MG63 (cell line): ENCODE data around the gene GABARAPL2. TPM values are rescaled to one million over a fixed set of nuclear protein-coding genes. Genes with fewer than 3 reads are reported as not detected.
"Not testable (repeated sequence)": the region's sequence is repeated elsewhere in the genome, so short reads cannot be mapped to it uniquely, and the experiment has no call there.

Experiments
- DNase-seq: peaks from one replicate; pipeline ENCODE4 v3.0.0-alpha.2; 2020
- H3K27me3 ChIP-seq: fragments of 250-450 bp; sonication (Bioruptor Pico); 2 replicates; pipeline ENCODE4 v1.5.1; 2020; ENCODE audit warnings: mild to moderate bottlenecking, moderate library complexity
- H3K36me3 ChIP-seq: fragments of 250-450 bp; sonication (Bioruptor Pico); 2 replicates; pipeline ENCODE4 v1.5.1; 2020; ENCODE audit warnings: mild to moderate bottlenecking, moderate library complexity
- H3K4me3 ChIP-seq: fragments of 250-450 bp; sonication (Bioruptor Pico); 2 replicates; pipeline ENCODE4 v1.5.1; 2020; ENCODE audit warnings: mild to moderate bottlenecking, moderate library complexity
- H3K9me3 ChIP-seq: fragments of 250-450 bp; sonication (Bioruptor Pico); 2 replicates; pipeline ENCODE4 v1.5.1; 2020; ENCODE audit warnings: mild to moderate bottlenecking, moderate library complexity
- total RNA-seq: library from RNA; depleted of rRNA; stranded (reverse); fragments of >200 nt; shearing (Covaris generic); gene quantifications from 2 replicates; pipeline ENCODE4 v1.2.3, GENCODE V29; 2014; ENCODE audit warnings: low replicate concordance

GABARAPL2 gene
- total RNA-seq, 1 experiment from 2014 or later: 17.3 TPM

DNA sequence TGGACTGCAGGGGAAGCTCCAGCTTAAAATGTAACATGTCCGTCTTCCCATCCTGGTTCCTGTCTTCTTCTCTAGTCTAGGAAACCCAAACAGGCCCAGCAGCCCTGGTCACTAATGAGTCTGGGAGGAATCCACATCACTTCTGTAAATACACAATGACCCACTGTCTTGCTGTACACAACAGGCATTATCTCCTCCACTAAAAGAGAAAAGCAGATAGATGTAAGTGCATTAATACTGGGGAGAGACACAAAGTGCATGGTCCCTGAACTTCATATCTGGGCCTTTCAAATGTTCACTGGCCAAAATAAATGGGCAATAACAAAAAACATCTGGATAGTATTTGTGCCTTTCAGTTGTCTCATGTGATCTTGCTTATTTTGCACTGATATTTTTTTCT lies 20.3 kb upstream of the GABARAPL2 start:
- not testable (repeated sequence) for H3K27me3 ChIP-seq, H3K4me3 ChIP-seq, H3K36me3 ChIP-seq, DNase-seq, H3K9me3 ChIP-seq

DNA sequence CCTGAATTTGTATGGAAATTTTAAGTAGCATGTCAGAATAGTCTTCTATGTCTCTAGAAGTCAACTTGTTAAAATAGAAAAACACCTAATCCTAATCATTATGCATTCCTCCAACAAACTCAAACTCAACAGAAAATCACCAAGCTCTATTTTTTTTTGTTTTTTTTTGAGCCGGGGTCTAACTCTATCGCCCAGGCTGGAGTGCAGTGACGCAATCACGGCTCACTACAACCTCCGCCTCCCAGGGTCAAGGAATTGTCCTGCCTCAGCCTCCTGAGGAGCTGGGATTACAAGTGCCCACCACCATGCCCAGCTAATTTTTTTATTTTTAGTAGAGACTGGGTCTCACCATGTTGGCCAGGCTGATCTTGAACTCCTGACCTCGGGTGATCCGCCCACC lies 19.9 kb upstream of the GABARAPL2 start:
- no peaks in the 10 kb centered on the region for H3K36me3 ChIP-seq
- no peak for DNase-seq
- no peaks in the 10 kb centered on the region for H3K27me3 ChIP-seq
- no peak overlapping the region for H3K4me3 ChIP-seq
- H3K9me3 ChIP-seq: no peaks in the 10 kb centered on the region

DNA sequence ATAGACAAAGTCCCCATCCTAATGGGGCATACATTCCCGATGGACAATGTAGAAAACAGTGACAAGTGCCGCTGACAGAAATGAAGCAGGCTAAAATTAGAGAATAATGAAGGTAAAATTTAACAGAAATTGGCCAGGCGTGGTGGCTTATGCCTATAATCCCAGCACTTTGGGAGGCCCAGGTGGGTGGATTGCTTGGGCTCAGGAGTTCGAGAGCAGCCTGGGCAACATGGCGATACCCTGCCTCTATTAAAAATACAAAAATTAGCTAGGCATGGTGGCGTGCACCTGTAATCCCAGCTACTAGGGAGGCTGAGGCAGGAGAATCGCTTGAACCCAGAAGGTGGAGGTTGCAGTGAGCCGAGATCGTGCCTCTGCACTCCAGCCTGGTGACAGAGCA lies 17.7 kb upstream of the GABARAPL2 start:
- H3K4me3 ChIP-seq, H3K36me3 ChIP-seq, DNase-seq, H3K9me3 ChIP-seq, H3K27me3 ChIP-seq: not testable (repeated sequence)

DNA sequence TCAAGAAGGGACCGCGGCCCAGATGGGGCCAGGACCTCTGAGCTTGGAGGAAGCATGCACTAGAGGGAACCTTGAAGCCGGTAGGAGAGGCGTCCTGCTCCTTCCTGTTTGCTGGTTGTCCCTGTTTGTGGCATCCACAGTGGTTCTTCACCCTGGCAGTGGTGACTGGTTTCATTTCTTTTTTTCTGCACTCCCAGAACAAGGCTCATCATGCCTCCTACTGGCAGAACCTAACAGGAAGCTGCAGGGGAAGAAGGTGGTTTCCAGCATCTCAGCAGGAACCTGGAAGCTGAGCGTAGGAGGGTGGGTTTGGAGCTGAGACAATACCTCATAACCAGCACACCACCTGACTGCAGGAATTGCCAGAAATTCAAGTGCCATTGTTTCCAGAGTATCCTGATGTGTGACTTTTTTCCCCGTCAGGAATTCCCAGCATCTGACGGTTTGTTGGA lies 15.9 kb upstream of the GABARAPL2 start:
- Histone ChIP-seq H3K4me3 (no peak overlapping the region), H3K9me3 (no peaks in the 10 kb centered on the region), H3K36me3 (no peaks in the 10 kb centered on the region), H3K27me3 (no peaks in the 10 kb centered on the region)
- DNase-seq: peak; percentile 24

DNA sequence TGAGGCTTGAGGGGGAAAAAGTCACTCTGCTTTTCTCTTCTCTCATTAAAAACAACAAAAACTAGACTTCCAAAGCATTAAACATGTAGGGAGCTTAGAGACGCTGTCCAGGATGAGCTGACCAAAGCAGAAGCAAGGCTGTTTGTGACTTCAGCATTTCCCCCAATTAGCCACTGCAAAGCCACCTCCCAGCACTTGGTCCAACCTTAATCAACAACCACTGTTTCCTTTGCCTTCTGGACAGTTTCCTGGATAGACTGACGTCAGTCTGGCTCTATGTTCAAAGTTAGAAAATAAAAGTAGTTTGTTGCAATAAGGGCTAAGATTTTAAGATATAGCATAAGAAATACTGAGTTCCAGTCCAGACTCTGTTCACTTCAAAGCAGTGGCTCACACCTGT lies 13.2 kb upstream of the GABARAPL2 start:
- Histone ChIP-seq H3K27me3 (no peaks in the 10 kb centered on the region), H3K36me3 (no peaks in the 10 kb centered on the region), H3K4me3 (no peak overlapping the region), H3K9me3 (no peaks in the 10 kb centered on the region)
- DNase-seq: no peak

DNA sequence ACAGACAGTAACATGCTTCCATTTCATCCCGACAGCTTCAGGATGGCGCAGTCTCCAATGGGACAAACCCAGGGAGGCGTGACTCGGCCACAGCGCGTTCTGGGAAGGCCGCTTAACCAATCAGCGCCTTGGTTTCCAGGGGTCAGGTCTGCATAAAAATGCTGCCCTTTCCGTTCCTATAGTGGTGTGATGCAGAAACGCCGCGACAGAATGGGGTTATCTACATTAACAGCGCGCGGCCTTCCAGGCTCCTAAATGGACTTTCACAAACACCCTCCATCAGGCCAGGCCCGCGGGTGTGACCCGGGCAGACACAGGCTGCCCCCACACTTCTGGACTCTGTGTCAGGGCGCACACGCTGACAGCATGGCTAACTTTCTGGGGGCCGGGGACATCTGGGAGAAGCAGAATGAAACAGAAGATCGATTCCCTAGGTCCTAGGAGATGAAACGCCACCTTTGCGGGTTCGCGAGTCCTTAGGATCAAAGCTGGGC lies 10.9 kb upstream of the GABARAPL2 start:
- Histone ChIP-seq H3K27me3 (no peaks in the 10 kb centered on the region), H3K4me3 (peak overlapping the region; percentile 60), H3K9me3 (no peaks in the 10 kb centered on the region), H3K36me3 (no peaks in the 10 kb centered on the region)
- peak; percentile 87 for DNase-seq

DNA sequence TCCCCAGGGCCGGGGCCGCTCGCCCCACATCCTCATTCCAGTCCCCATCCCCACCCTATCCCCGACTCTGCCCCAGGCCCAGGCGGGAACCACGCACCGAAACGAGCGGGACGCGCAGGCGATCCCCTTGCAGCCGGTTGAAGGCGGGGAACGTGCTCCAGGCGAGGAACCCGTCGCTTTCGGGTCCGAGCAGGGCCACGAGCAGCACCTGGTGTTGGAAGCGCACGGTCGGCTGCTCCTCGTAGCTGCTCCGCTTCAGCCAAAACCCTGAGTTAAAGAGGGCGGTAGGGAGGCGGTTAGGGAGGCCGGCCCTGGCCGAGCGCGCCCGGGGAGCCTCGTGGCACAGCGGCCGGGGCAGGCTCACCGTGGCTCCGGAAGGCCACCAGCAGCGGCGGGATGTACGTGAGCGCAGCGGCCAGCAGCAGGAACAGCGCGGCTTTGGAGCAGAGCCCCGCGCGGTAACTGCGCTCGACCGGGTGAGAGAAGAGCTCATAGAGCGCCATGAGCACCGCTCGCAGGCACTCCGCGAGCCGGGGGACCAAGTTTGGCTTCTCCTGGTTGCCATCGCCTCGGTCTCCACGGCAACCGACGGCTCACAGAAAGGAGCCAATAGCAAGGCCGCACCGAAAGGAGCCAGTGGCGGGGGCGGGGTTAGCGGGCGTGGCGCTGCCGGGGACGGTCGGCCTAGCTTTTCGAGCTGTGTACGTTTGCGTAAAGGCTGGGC lies 10.3 kb upstream of the GABARAPL2 start, which contains the start of gene TMEM231:
Gene TMEM231, minus strand, starts transcription at position 546 of the 724 bp plus-strand sequence. Its CDS starts 43 bp downstream, at position 503.
- Histone ChIP-seq H3K4me3 (peak within 1 kb of the TSS; percentile 60), H3K27me3 (no peaks in the 10 kb centered on the region), H3K36me3 (no peaks in the 10 kb centered on the region), H3K9me3 (no peaks in the 10 kb centered on the region)
- DNase-seq: peak; percentile 93

DNA sequence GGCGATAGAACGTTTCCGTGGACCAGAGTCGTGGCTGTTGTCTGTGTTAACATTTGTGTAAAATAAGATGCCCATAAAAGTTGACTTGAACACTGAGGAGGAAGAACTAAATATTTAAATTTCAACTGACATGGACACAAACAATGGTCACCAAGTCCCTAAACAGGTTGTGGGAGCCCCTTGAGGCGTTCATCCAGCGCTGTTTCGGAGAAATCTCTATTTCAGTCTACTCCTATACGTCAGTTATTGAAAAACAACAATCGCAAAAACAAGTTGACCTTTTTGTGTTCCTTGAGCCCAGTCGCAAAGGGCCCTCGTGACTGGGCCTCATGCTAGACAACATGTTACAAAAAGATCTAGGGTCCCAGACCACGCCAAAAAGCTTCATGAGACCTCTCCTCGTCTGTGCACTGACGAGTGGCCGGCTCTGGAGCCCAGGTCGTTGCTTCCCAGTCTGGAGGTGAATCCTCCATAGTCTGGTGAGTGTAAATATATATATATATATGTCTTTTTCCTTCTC lies 9.7 kb upstream of the GABARAPL2 start:
- H3K27me3 ChIP-seq: no peaks in the 10 kb centered on the region; the same call in 1 of the 2 replicates
- peak overlapping the region; percentile 60 for H3K4me3 ChIP-seq
- DNase-seq: no peak
- H3K9me3 ChIP-seq: no peaks in the 10 kb centered on the region
- no peaks in the 10 kb centered on the region for H3K36me3 ChIP-seq

DNA sequence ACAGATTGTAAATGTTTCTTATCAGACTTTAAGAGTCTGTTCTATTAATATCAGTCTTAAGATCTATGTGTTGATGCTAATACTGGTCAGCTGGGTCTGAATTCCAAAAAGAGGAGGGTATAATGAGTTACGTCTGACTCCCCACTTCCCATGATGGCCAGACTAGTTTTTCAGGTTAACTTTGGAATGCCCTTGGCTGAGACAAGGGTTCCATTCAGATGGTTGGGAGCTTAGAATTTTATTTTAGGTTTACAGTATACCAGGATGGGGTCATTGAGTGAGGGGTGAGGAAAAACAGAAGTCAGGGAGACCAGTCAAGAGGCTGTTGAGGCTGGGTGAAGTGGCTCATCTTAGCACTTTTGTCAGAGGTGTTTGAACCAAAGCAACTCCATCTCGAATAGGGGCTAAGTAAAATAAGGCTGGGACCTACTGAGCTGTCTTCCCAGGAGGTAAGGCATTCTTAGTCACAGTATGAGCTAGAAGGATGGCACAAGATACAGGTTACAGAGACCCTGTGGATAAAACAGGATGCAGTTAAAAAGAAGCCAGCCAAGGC lies 7.3 kb upstream of the GABARAPL2 start:
- Histone ChIP-seq H3K4me3 (no peak overlapping the region), H3K36me3 (no peaks in the 10 kb centered on the region), H3K27me3 (no peaks in the 10 kb centered on the region; the same call in 1 of the 2 replicates), H3K9me3 (no peaks in the 10 kb centered on the region)
- DNase-seq: no peak

DNA sequence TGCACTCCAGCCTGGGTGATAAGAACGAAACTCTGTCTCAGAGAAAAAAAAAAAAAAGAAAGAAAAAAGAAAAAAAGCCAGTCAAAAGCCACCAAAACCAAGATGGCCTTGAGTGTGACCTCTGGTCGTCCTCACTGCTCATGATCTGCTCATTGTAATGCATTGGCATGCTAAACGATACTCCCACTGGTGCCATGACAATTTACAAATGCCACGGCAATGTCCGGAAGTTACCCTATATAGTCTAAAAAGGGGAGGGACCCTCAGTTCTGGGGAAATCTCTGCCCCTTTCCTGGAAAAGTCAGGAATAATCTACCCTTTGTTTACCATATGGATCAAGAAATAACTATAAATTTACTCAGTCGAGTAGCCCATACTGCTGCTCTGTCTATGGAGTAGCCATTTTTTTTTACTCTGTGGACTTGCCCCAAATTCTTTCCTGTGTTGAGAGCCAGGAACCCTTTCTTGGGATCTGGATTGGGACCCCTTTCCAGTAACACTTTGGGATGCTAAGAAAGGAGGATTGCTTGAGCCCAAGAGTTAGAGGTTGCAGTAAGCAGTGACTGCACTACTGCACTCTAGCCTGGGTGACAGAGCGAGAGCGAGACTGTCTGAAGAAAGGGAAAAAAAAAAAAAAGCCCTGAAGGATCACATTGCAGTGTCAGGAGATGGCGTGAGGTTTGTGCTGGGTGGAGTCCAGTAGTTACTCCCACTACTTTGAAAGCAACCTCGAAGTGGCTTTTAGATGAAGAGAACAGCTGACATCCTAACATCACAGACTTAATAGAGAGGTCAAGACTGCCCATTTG lies 6.4 kb upstream of the GABARAPL2 start:
- Histone ChIP-seq H3K27me3 (no peaks in the 10 kb centered on the region; the same call in 1 of the 2 replicates), H3K9me3 (no peaks in the 10 kb centered on the region), H3K4me3 (no peak overlapping the region), H3K36me3 (no peaks in the 10 kb centered on the region)
- no peak for DNase-seq

DNA sequence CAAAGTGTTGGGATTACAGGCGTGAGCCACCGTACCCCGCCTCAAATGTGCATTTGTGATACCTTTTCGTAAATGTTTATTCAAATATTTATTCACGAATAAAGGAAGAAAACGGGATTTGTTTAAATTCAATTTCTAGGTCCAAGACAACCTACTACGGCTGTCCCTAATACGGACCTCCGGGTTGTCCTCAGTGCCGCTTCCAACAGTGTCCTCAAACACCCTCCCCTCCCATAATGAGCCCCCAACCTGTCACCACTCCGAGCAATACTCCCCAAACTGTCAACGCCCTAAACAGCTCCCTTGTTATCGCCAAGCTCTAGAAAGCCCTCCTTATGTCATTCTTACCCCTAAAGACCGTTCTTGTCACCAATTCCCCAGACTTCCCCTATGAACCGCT lies 539 bp upstream of the GABARAPL2 start:
- Histone ChIP-seq H3K27me3 (no peaks in the 10 kb centered on the region; the same call in 1 of the 2 replicates), H3K4me3 (peak overlapping the region; percentile 72), H3K36me3 (peaks cover 10% of the 10 kb centered on the region), H3K9me3 (no peaks in the 10 kb centered on the region)
- DNase-seq: no peak

DNA sequence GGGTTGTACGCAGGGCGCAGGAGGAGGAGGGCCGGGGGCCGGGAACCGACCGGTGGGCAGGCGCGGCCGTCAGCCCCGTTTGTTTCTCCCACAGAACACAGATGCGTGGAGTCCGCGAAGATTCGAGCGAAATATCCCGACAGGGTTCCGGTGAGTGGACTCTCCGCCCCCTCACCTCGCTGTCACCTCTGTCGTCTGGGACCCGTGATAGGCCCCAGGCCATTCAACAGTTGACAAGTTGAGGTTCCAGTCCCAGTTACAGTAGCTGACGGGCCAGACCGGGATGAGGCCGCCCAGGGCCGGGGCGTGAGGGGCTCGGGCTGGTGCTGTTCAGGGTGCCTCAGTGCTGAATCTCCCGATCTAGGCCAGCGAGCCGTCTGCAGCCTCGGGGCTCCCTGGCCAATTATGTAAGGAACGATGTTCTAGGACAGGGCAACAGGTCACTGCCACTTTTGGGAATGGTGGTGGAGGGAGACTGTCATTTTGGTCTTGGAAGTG lies 628 bp downstream of the GABARAPL2 start:
- DNase-seq: no peak
- Histone ChIP-seq H3K4me3 (peak overlapping the region; percentile 72), H3K9me3 (no peaks in the 10 kb centered on the region)

DNA sequence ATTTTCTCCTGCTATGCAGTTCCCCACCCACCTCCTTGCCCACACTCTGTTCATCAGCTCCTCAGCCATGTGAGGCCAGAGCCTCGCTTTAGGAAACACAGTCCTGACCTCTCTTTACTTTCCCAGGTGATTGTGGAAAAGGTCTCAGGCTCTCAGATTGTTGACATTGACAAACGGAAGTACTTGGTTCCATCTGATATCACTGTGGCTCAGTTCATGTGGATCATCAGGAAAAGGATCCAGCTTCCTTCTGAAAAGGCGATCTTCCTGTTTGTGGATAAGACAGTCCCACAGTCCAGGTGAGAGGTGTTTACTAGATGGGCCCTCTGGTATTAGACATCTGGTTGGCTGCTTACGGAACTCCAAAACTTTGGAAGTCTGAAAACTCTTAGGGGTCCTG lies 1.7 kb downstream of the GABARAPL2 start:
- Histone ChIP-seq H3K36me3 (peaks cover 13% of the 10 kb centered on the region), H3K9me3 (no peaks in the 10 kb centered on the region), H3K4me3 (no peak overlapping the region), H3K27me3 (no peaks in the 10 kb centered on the region)
- DNase-seq: no peak

More for the DNA sequence above, 628 bp downstream of the GABARAPL2 start:
- H3K27me3 ChIP-seq: no peaks in the 10 kb centered on the region
- H3K36me3 ChIP-seq: peaks cover 10% of the 10 kb centered on the region

DNA sequence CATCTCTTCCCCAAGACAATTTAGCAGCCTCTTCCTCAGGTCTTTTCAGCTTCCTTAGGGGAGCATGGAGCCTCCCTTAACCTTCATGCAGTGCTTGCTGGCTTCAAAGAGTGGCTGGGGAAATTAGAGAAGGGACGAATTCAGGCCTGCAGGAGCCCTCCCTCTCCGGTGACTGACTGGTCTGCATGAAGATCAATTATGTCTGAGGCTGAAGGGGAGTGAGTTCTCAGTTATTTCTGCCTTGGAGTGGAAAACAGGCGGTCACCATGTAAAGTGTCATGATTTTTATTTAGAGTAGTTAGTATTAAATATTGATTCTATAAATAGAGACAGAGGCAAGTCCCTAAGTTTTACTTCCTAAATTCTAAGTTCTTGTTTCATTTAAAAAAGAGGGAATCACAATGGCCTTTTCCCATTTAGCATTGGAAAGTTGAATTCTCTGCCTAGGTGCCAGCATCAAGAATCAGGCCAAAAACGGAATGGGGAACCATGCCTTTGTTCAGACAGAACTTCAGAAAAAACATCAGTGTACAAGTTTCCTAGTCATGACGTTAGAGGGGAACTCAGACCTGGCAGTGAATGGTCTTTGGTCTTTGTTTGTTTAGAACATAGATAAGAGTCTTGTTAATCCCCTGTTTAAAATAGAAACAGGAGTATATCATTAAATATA lies 4.4 kb downstream of the GABARAPL2 start:
- no peaks in the 10 kb centered on the region for H3K27me3 ChIP-seq
- H3K9me3 ChIP-seq: no peaks in the 10 kb centered on the region
- DNase-seq: no peak
- H3K4me3 ChIP-seq: no peak overlapping the region
- peaks cover 13% of the 10 kb centered on the region for H3K36me3 ChIP-seq

DNA sequence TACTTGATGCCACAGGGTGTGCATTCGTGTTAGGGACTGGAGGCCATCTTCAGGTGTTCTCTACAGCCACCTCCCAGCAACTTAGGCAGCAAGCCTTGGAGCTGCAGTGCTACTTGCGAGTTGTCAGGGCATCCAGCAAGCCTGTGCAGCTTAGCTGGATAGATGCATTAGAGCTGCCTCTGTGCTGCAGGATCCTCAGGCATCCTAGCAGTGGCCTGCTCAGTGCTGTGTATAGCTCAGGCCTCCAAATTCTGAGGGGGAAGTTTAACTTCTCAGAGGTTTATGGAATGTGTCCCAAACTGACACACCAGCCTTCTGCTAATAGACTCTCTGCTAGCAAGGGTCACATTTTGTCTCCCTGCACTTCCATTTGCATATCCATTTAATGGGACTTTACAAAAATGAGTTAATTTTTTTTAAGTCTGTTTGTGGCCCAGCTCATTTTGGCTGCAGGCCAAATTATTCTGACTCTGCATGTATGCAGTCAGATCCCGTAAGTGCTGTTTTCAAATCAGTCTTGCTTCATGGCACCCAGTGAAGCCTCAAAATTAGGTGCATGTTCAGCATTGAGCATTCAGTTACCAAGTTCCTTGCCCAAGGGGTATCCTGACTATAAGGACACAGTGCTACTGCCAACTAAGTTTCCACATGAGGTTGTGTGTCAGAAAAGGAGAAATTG lies 6.8 kb downstream of the GABARAPL2 start:
- Histone ChIP-seq H3K36me3 (peaks cover 10% of the 10 kb centered on the region), H3K9me3 (no peaks in the 10 kb centered on the region), H3K4me3 (no peak overlapping the region), H3K27me3 (no peaks in the 10 kb centered on the region)
- no peak for DNase-seq

DNA sequence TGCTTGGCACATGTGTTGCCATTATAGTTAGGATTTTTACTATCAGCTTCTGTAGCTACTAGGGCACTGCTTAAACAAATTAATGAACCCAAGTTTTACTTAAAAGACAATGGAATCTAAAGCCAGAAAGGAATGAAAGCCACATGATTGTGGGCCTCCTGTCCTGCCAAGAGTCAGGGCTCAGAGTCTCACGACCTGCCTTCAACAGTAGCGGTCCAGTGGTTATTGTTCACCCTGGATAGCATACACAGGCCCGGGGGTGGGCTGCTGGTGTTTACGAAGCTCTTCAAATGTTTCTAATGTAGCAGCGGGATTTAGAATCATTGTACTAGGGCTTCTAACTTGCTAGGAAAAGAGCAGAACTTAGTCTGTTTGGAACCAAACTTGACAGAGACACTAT lies 7.8 kb downstream of the GABARAPL2 start:
- peaks cover 6% of the 10 kb centered on the region for H3K36me3 ChIP-seq

More for the DNA sequence above, 7.8 kb downstream of the GABARAPL2 start:
- Histone ChIP-seq H3K4me3 (no peak overlapping the region), H3K9me3 (no peaks in the 10 kb centered on the region), H3K27me3 (no peaks in the 10 kb centered on the region)
- no peak for DNase-seq
